H1 (cell line): ENCODE data around the gene LPP. TPM values are rescaled to one million over a fixed set of nuclear protein-coding genes. Genes with fewer than 3 reads are reported as not detected.

Experiments used
- CHD2 ChIP-seq: IDR thresholded peaks from 2 replicates; pipeline ENCODE4 v1.6.1; 2012; ENCODE audit warnings: low read length, improper control_type of control experiment
- EP300 ChIP-seq, 2 experiments: IDR thresholded peaks; 1 replicate in 1 of 2; 2 replicates in 1 of 2; pipeline ENCODE4 v1.6.1; 2011 to 2012; ENCODE audit warnings: low read depth in 2 of 2, low read length in 2 of 2, mild to moderate bottlenecking in 2 of 2, borderline replicate concordance in 1 of 2, inconsistent platforms in 1 of 2, moderate library complexity in 1 of 2
- EZH2 ChIP-seq: fragments of 200-600 bp; sonication (generic); IDR thresholded peaks from 2 replicates; pipeline ENCODE4 v1.7.1; 2012; ENCODE audit warnings: low read depth, mild to moderate bottlenecking, moderate library complexity, low read length, inconsistent platforms; ENCODE audit not compliant: severe bottlenecking
- GTF2F1 ChIP-seq: IDR thresholded peaks from 2 replicates; pipeline ENCODE4 v1.6.1; 2012; ENCODE audit warnings: low read depth, low read length, improper control_type of control experiment, borderline replicate concordance
- SP2 ChIP-seq: IDR thresholded peaks from 2 replicates; pipeline ENCODE4 v1.6.1; 2012; ENCODE audit warnings: mild to moderate bottlenecking, low read length, inconsistent platforms
- SP4 ChIP-seq: IDR thresholded peaks from 2 replicates; pipeline ENCODE4 v1.6.1; 2012; ENCODE audit warnings: low read length, inconsistent platforms
- TBP ChIP-seq: IDR thresholded peaks from 2 replicates; pipeline ENCODE4 v1.6.1; 2011; ENCODE audit warnings: low read depth, low read length, improper control_type of control experiment
- polyA plus RNA-seq, 7 experiments: library from polyadenylated mRNA; depleted of rRNA in 3 of 7; stranded (reverse) in 5 of 7; unstranded in 2 of 7; fragments of >200 nt in 5 of 7; fragments of 200-250 nt in 2 of 7; gene quantifications; 1 replicate in 5 of 7; 2 replicates in 1 of 7; 4 replicates in 1 of 7; pipeline versions ENCODE4 v1.2.1 to v1.2.3, GENCODE V29; 2011 to 2013; ENCODE audit warnings: missing spikeins in 2 of 7, mixed read lengths in 2 of 7
- total RNA-seq: library from RNA; stranded (reverse); fragmentation: NEBNext Ultra II Directional; extraction: Animal tissue kit (Norgen Biotek cat#: 25700); gene quantifications from 2 replicates; pipeline ENCODE4 v1.2.1, GENCODE V29; 2021
- TF ChIP-seq, protein P1 (sequence below): fragments of 300-600 bp; sonication (generic); IDR thresholded peaks from 2 replicates; pipeline ENCODE4 v1.7.1; 2012; ENCODE audit warnings: low read length, moderate library complexity, mild to moderate bottlenecking, inconsistent platforms; ENCODE audit not compliant: insufficient replicate concordance
- TF ChIP-seq, protein P2 (sequence below): IDR thresholded peaks from 2 replicates; pipeline ENCODE4 v1.6.1; 2011; ENCODE audit warnings: low read depth, mild to moderate bottlenecking, low read length; ENCODE audit not compliant: insufficient read depth
- TF ChIP-seq, protein P3 (sequence below): IDR thresholded peaks from 2 replicates; pipeline ENCODE4 v1.6.1; 2012; ENCODE audit warnings: low read length, inconsistent platforms

The LPP gene
- total and polyA plus RNA-seq, 2 of the 8 experiments (the other 6 are each of a cell fraction or from before 2014, with no cell fraction given) = 10.0 to 53.3 TPM

DNA sequence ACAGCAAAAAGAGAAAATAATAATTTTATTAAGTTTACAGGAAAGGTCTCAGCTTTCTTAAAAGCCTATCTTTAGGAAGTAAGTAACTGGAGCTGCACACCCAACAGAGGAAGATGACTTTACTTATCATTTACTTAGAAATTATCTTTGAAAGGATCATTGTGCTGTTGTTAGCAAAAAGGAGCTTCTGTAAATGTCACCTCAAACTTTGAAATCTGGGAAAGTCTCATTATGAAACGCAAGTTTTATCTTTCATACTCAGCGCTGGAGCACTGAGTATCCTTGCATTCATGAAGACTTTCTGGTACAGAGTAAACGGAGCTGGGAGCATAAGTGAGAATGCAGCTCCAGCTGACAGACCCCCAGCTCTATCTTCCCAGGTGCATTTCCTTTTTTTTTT lies 526.6 kb downstream of the LPP start (continued):
- TF ChIP-seq, protein P1, sequence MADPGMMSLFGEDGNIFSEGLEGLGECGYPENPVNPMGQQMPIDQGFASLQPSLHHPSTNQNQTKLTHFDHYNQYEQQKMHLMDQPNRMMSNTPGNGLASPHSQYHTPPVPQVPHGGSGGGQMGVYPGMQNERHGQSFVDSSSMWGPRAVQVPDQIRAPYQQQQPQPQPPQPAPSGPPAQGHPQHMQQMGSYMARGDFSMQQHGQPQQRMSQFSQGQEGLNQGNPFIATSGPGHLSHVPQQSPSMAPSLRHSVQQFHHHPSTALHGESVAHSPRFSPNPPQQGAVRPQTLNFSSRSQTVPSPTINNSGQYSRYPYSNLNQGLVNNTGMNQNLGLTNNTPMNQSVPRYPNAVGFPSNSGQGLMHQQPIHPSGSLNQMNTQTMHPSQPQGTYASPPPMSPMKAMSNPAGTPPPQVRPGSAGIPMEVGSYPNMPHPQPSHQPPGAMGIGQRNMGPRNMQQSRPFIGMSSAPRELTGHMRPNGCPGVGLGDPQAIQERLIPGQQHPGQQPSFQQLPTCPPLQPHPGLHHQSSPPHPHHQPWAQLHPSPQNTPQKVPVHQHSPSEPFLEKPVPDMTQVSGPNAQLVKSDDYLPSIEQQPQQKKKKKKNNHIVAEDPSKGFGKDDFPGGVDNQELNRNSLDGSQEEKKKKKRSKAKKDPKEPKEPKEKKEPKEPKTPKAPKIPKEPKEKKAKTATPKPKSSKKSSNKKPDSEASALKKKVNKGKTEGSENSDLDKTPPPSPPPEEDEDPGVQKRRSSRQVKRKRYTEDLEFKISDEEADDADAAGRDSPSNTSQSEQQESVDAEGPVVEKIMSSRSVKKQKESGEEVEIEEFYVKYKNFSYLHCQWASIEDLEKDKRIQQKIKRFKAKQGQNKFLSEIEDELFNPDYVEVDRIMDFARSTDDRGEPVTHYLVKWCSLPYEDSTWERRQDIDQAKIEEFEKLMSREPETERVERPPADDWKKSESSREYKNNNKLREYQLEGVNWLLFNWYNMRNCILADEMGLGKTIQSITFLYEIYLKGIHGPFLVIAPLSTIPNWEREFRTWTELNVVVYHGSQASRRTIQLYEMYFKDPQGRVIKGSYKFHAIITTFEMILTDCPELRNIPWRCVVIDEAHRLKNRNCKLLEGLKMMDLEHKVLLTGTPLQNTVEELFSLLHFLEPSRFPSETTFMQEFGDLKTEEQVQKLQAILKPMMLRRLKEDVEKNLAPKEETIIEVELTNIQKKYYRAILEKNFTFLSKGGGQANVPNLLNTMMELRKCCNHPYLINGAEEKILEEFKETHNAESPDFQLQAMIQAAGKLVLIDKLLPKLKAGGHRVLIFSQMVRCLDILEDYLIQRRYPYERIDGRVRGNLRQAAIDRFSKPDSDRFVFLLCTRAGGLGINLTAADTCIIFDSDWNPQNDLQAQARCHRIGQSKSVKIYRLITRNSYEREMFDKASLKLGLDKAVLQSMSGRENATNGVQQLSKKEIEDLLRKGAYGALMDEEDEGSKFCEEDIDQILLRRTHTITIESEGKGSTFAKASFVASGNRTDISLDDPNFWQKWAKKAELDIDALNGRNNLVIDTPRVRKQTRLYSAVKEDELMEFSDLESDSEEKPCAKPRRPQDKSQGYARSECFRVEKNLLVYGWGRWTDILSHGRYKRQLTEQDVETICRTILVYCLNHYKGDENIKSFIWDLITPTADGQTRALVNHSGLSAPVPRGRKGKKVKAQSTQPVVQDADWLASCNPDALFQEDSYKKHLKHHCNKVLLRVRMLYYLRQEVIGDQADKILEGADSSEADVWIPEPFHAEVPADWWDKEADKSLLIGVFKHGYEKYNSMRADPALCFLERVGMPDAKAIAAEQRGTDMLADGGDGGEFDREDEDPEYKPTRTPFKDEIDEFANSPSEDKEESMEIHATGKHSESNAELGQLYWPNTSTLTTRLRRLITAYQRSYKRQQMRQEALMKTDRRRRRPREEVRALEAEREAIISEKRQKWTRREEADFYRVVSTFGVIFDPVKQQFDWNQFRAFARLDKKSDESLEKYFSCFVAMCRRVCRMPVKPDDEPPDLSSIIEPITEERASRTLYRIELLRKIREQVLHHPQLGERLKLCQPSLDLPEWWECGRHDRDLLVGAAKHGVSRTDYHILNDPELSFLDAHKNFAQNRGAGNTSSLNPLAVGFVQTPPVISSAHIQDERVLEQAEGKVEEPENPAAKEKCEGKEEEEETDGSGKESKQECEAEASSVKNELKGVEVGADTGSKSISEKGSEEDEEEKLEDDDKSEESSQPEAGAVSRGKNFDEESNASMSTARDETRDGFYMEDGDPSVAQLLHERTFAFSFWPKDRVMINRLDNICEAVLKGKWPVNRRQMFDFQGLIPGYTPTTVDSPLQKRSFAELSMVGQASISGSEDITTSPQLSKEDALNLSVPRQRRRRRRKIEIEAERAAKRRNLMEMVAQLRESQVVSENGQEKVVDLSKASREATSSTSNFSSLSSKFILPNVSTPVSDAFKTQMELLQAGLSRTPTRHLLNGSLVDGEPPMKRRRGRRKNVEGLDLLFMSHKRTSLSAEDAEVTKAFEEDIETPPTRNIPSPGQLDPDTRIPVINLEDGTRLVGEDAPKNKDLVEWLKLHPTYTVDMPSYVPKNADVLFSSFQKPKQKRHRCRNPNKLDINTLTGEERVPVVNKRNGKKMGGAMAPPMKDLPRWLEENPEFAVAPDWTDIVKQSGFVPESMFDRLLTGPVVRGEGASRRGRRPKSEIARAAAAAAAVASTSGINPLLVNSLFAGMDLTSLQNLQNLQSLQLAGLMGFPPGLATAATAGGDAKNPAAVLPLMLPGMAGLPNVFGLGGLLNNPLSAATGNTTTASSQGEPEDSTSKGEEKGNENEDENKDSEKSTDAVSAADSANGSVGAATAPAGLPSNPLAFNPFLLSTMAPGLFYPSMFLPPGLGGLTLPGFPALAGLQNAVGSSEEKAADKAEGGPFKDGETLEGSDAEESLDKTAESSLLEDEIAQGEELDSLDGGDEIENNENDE = no peak
- TF ChIP-seq CHD2 = no peak
- TF ChIP-seq SP4 = no peak
- no peak for TF ChIP-seq EZH2
- TF ChIP-seq, protein P2, sequence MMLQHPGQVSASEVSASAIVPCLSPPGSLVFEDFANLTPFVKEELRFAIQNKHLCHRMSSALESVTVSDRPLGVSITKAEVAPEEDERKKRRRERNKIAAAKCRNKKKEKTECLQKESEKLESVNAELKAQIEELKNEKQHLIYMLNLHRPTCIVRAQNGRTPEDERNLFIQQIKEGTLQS = no peak
- TF ChIP-seq SP2 = no peak
- TF ChIP-seq, protein P3, sequence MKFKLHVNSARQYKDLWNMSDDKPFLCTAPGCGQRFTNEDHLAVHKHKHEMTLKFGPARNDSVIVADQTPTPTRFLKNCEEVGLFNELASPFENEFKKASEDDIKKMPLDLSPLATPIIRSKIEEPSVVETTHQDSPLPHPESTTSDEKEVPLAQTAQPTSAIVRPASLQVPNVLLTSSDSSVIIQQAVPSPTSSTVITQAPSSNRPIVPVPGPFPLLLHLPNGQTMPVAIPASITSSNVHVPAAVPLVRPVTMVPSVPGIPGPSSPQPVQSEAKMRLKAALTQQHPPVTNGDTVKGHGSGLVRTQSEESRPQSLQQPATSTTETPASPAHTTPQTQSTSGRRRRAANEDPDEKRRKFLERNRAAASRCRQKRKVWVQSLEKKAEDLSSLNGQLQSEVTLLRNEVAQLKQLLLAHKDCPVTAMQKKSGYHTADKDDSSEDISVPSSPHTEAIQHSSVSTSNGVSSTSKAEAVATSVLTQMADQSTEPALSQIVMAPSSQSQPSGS = no peak
- TF ChIP-seq TBP = no peak
- TF ChIP-seq EP300 (IDR thresholded peaks at IDR 0.05; ENCODE audit: borderline replicate concordance in 1 of 2, low read depth in 2 of 2, low read length in 2 of 2) = no peak
- no peak for TF ChIP-seq GTF2F1
